Upper lobe of right lung (tissue), 1 donor: ENCODE data around the gene AOAH. TPM values are rescaled to one million over a fixed set of nuclear protein-coding genes. Genes with fewer than 3 reads are reported as not detected.

Experiments used
- ATAC-seq: fragments of 200-7000 bp; cut with Tn5 transposase; one replicate; pipeline ENCODE4 v1.9.1; 2020; ENCODE audit warnings: mild to moderate bottlenecking, moderate library complexity
- DNase-seq: peaks from one replicate; pipeline ENCODE4 v3.0.0-alpha.2; 2020
- H3K27ac ChIP-seq: fragments of 200-600 bp; one replicate; pipeline ENCODE4 v1.8.0; 2022
- H3K27me3 ChIP-seq: fragments of 200-600 bp; one replicate; pipeline ENCODE4 v1.8.0; 2022; ENCODE audit warnings: mild to moderate bottlenecking
- H3K36me3 ChIP-seq: fragments of 200-600 bp; one replicate; pipeline ENCODE4 v1.8.0; 2022
- H3K4me1 ChIP-seq: fragments of 200-600 bp; one replicate; pipeline ENCODE4 v1.8.0; 2022
- H3K4me3 ChIP-seq: fragments of 200-600 bp; one replicate; pipeline ENCODE4 v1.8.0; 2022; ENCODE audit warnings: mild to moderate bottlenecking
- H3K9me3 ChIP-seq: fragments of 200-600 bp; one replicate; pipeline ENCODE4 v1.8.0; 2022
- intact Hi-C: fragments of 100-400 bp; cut with DNase I; formaldehyde crosslinking; loops from one replicate; pipeline ENCODE4 v1.11.0; 2022
- total RNA-seq: library from RNA; stranded (reverse); fragmentation: NEBNext Ultra II Directional; extraction: Animal tissue kit (Norgen Biotek cat#: 25700); gene quantifications from one replicate; pipeline ENCODE4 v1.2.1, GENCODE V29; 2021
- TF ChIP-seq, protein P1 (sequence below): fragments of 200-600 bp; IDR thresholded peaks from one replicate; pipeline ENCODE4 v1.8.0; 2022; ENCODE audit warnings: antibody characterized with exemption
- donor health status: DM: no; HTN: yes; CAD: no; lungs with severe emphysema.

AOAH gene
- total RNA-seq, 1 donor from 2014 or later: 20.8 TPM

GRCh38 chr7:36602511-36602910 lies 121.8 kb downstream of the AOAH start:
- Histone ChIP-seq H3K9me3 (no peaks in the 10 kb centered on the region), H3K4me3 (no peak overlapping the region), H3K27ac (no peak overlapping the region), H3K27me3 (no peaks in the 10 kb centered on the region), H3K36me3 (no peaks in the 10 kb centered on the region), H3K4me1 (peaks cover 6% of the 10 kb centered on the region)
- TF ChIP-seq, protein P1, sequence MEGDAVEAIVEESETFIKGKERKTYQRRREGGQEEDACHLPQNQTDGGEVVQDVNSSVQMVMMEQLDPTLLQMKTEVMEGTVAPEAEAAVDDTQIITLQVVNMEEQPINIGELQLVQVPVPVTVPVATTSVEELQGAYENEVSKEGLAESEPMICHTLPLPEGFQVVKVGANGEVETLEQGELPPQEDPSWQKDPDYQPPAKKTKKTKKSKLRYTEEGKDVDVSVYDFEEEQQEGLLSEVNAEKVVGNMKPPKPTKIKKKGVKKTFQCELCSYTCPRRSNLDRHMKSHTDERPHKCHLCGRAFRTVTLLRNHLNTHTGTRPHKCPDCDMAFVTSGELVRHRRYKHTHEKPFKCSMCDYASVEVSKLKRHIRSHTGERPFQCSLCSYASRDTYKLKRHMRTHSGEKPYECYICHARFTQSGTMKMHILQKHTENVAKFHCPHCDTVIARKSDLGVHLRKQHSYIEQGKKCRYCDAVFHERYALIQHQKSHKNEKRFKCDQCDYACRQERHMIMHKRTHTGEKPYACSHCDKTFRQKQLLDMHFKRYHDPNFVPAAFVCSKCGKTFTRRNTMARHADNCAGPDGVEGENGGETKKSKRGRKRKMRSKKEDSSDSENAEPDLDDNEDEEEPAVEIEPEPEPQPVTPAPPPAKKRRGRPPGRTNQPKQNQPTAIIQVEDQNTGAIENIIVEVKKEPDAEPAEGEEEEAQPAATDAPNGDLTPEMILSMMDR: no peak
- DNase-seq (no peak), ATAC-seq (no peak)
- intact Hi-C loops: no loop called here

DNA sequence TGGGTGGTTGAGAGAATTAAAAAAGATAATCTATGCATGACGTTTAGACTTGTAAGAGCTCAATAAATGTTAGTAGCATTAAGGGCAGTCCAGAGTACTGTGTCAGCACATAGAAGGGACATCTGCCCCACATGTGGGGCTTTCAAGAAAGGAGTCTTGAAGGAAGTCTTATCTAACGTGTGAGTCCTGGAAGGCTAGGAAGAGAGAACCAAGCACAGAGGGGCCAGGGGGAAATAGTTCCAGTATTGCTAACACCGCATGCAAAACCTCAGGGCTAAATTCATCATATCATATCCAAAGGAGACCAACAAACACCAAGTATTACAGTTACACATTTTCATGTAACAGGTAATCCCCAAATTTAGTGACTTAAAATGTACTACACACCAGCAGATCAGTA lies 122.7 kb downstream of the AOAH start:
- H3K27ac ChIP-seq: no peak overlapping the region
- no peaks in the 10 kb centered on the region for H3K36me3 ChIP-seq
- H3K4me3 ChIP-seq: no peak overlapping the region
- peaks cover 6% of the 10 kb centered on the region for H3K4me1 ChIP-seq
- intact Hi-C loops: no loop called here
- no peak for DNase-seq
- H3K27me3 ChIP-seq: no peaks in the 10 kb centered on the region
- ATAC-seq: no peak
- TF ChIP-seq, protein P1: no peak
- H3K9me3 ChIP-seq: no peaks in the 10 kb centered on the region

- Histone ChIP-seq H3K4me1 (peaks cover 6% of the 10 kb centered on the region), H3K36me3 (no peaks in the 10 kb centered on the region), H3K27me3 (no peaks in the 10 kb centered on the region), H3K4me3 (no peak overlapping the region), H3K9me3 (no peaks in the 10 kb centered on the region), H3K27ac (peak overlapping the region; percentile 42)
- intact Hi-C loops: no loop called here
- DNase-seq (no peak), ATAC-seq (peak; percentile 66)
- TF ChIP-seq, protein P1: no peak
Measured at GRCh38 chr7:36600869-36601530, 123.3 kb downstream of the AOAH start.

GRCh38 chr7:36600314-36600682 lies 124.0 kb downstream of the AOAH start:
- TF ChIP-seq, protein P1: no peak
- intact Hi-C loops: no loop called here
- Histone ChIP-seq H3K9me3 (no peaks in the 10 kb centered on the region), H3K27me3 (no peaks in the 10 kb centered on the region), H3K36me3 (no peaks in the 10 kb centered on the region), H3K27ac (peak overlapping the region; percentile 42), H3K4me3 (no peak overlapping the region), H3K4me1 (peaks cover 6% of the 10 kb centered on the region)
- ATAC-seq (peak; percentile 83), DNase-seq (no peak)

GRCh38 chr7:36599645-36600313 lies 124.5 kb downstream of the AOAH start:
- no peak for DNase-seq
- Histone ChIP-seq H3K27ac (no peak overlapping the region), H3K4me1 (peaks cover 6% of the 10 kb centered on the region), H3K9me3 (no peaks in the 10 kb centered on the region), H3K36me3 (no peaks in the 10 kb centered on the region), H3K27me3 (no peaks in the 10 kb centered on the region), H3K4me3 (no peak overlapping the region)
- intact Hi-C loops: no loop called here
- TF ChIP-seq, protein P1: no peak
- ATAC-seq: no peak
